ENCODE results near the gene TAOK2. TPM values are rescaled to one million over a fixed set of nuclear protein-coding genes. Genes with fewer than 3 reads are reported as not detected.
A peak's percentile ranks its signal among the peaks of the same experiment; 100 is the strongest.

TAOK2 gene
- polyA plus RNA-seq, 2 of the 4 experiments (the other 2 are of a cell fraction), result 13.7 to 30.8 TPM

- TF ChIP-seq USF2 (IDR thresholded peaks at IDR 0.05), result no peak
- no peak for TF ChIP-seq CHD2 (IDR thresholded peaks at IDR 0.05; ENCODE audit: low read length, partially characterized antibody)
Observed at GRCh38 chr16:29961127-29961478, 12.6 kb upstream of the TAOK2 start (continued).

- Histone ChIP-seq H3K4me3 (peak within 1 kb of the TSS; percentile 74), H3K9me3 (no peaks in the 10 kb centered on the region), H3K4me1 (peaks cover 12% of the 10 kb centered on the region; the same call in 1 of the 3 replicates), H3K4me2 (peak within 1 kb of the TSS; percentile 97), H3K27ac (peak within 1 kb of the TSS; percentile 86 to 96)
- WGBS (ENCODE audit: missing lambda C conversion rate), result 2% methylated on average over 34 of the region's 75 CpGs
- ChIA-PET POLR2A (interaction anchor here (0.8 to 2.8 kb wide), 7 partner anchors 10 to 129 kb away, joined by 3 to 45 read pairs (median 5); partner anchors contain the start of genes KCTD13, SEZ6L2 and TAOK2), CTCF (interaction anchor here (0.6 to 2.6 kb wide), 19 partner anchors 10 to 146 kb away, joined by 3 to 18 read pairs (median 5); partner anchors contain the start of genes KCTD13, PAGR1 and TAOK2)
- peak; percentile 88 to 94 for DNase-seq (ENCODE audit: low read depth in 1 of 2, low spot score in 1 of 2)
- no peak for FAIRE-seq
- peak; percentile 96 to 97 for ATAC-seq
- no peak for TF ChIP-seq ZSCAN20 (CRISPR knock-in tag; IDR thresholded peaks at IDR 0.05)
- no peak for TF ChIP-seq NR3C1 (IDR thresholded peaks at IDR 0.05)
- TF ChIP-seq HMGXB4 (CRISPR knock-in tag; IDR thresholded peaks at IDR 0.05; ENCODE audit: borderline replicate concordance), result no peak
- 0 out of 2 replicates have a peak, but pooled peaks have one; percentile 22 for TF ChIP-seq HOXB5 (CRISPR knock-in tag; IDR thresholded peaks at IDR 0.05)
- TF ChIP-seq HOXA7 (CRISPR knock-in tag; IDR thresholded peaks at IDR 0.05), result no peak
- no peak for TF ChIP-seq MYC (IDR thresholded peaks at IDR 0.05; ENCODE audit: borderline replicate concordance, low read length)
- TF ChIP-seq HEYL (CRISPR knock-in tag; IDR thresholded peaks at IDR 0.05), result no peak
- TF ChIP-seq RCOR1 (IDR thresholded peaks at IDR 0.05; ENCODE audit: low read depth, low read length), result no peak
- no peak for TF ChIP-seq NFE2L2 (conservative IDR thresholded peaks at IDR 0.05; ENCODE audit: low read length)
- no peak for TF ChIP-seq KDM1A (IDR thresholded peaks at IDR 0.05; ENCODE audit: low read depth)
- TF ChIP-seq RAD21 (conservative IDR thresholded peaks at IDR 0.05 in 1 of 2, IDR thresholded peaks at IDR 0.05 in 1 of 2), result peak in 1 of 2 experiments; percentile 47; a peak in 4 of 5 replicates
- peak; percentile 63; the same call in 2 of the 3 replicates for TF ChIP-seq BCL3 (IDR thresholded peaks at IDR 0.05)
- peak; percentile 37; the same call in 1 of the 2 replicates for TF ChIP-seq PHF8 (IDR thresholded peaks at IDR 0.05; ENCODE audit: borderline replicate concordance, low read depth)
- TF ChIP-seq CHD4 (IDR thresholded peaks at IDR 0.05; ENCODE audit: borderline replicate concordance), result no peak
- peak; percentile 64 to 67; a peak in 3 of 5 replicates for TF ChIP-seq JUN (IDR thresholded peaks at IDR 0.05)
- no peak for TF ChIP-seq GATA3 (IDR thresholded peaks at IDR 0.05; ENCODE audit: borderline replicate concordance)
- TF ChIP-seq HOXB13 (CRISPR knock-in tag; IDR thresholded peaks at IDR 0.05; ENCODE audit: low read depth), result no peak
- no peak for TF ChIP-seq RFX5 (IDR thresholded peaks at IDR 0.05)
- TF ChIP-seq CBX8 (IDR thresholded peaks at IDR 0.05), result no peak
- TF ChIP-seq REST (IDR thresholded peaks at IDR 0.05), result no peak
- no peak for TF ChIP-seq CEBPB (IDR thresholded peaks at IDR 0.05)
- TF ChIP-seq KDM5A (IDR thresholded peaks at IDR 0.05), result no peak
- no peak for TF ChIP-seq FOSB (CRISPR knock-in tag; IDR thresholded peaks at IDR 0.05)
- peak; percentile 26; the same call in 2 of the 3 replicates for TF ChIP-seq SMC3 (IDR thresholded peaks at IDR 0.05)
- TF ChIP-seq ESRRA (IDR thresholded peaks at IDR 0.05; ENCODE audit: borderline replicate concordance, low read length), result no peak
- no peak for TF ChIP-seq RNF2 (IDR thresholded peaks at IDR 0.05; ENCODE audit: borderline replicate concordance, low read depth)
- no peak for TF ChIP-seq CHD2 (IDR thresholded peaks at IDR 0.05; ENCODE audit: low read length, partially characterized antibody)
- TF ChIP-seq PBX3 (IDR thresholded peaks at IDR 0.05), result no peak
Observed at GRCh38 chr16:29961479-29962343, 12.0 kb upstream of the TAOK2 start, which contains the start of gene TMEM219. TMEM219 (plus strand) TSS chr16:29962079; CDS start chr16:29963144, 1,065 bp downstream.

Data from A549 (cell line).